Choroid plexus epithelial cell (primary cell): Measurements from ENCODE around the gene NCBP2.
"Not testable (repeated sequence)": the region's sequence is repeated elsewhere in the genome, so short reads cannot be mapped to it uniquely, and the experiment has no call there.

Source experiments
- DNase-seq: peaks from one replicate; pipeline ENCODE4 v3.0.0-alpha.2; 2010; ENCODE audit warnings: low read depth
- H3K4me3 ChIP-seq: 2 replicates; pipeline ENCODE4 v1.5.1; 2011; ENCODE audit warnings: low read depth, mild to moderate bottlenecking, control low read depth, low read length, moderate library complexity
- TF ChIP-seq, protein P1 (sequence below): conservative IDR thresholded peaks from 2 replicates; pipeline ENCODE4 v1.5.1; 2011; ENCODE audit warnings: low read depth, mild to moderate bottlenecking, control low read depth, inconsistent platforms, low read length, moderate library complexity

NCBP2 gene

DNA sequence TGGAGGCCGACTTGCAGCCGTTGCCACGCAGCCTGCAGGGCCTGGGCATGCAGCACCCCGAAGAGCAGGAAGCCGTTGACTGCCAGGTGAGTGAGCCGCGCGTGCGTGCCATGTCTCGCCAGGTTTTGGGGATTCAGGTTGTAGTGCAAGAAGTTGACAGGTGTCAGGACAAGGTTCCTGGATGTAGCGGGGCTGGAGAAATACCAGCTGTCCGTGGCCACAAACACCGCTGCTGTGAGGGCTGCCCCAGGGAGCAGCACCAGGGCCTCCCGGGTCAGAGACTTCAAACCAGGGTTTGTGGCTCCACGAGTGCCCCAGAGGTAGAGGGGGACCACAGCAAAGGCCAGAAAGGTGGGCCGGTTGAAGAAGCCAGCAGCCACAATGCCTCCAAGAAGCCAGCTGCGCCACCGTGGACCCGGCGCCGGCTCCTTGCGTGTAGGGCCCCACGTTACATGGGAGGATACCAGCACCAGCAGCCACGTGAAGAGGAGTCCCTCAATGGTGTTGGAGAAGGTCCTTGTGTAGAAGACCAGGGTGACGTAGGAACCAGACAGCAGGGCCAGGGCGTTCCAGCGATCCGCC lies 5.6 kb upstream of the NCBP2 start:
- DNase-seq: no peak
- TF ChIP-seq, protein P1, sequence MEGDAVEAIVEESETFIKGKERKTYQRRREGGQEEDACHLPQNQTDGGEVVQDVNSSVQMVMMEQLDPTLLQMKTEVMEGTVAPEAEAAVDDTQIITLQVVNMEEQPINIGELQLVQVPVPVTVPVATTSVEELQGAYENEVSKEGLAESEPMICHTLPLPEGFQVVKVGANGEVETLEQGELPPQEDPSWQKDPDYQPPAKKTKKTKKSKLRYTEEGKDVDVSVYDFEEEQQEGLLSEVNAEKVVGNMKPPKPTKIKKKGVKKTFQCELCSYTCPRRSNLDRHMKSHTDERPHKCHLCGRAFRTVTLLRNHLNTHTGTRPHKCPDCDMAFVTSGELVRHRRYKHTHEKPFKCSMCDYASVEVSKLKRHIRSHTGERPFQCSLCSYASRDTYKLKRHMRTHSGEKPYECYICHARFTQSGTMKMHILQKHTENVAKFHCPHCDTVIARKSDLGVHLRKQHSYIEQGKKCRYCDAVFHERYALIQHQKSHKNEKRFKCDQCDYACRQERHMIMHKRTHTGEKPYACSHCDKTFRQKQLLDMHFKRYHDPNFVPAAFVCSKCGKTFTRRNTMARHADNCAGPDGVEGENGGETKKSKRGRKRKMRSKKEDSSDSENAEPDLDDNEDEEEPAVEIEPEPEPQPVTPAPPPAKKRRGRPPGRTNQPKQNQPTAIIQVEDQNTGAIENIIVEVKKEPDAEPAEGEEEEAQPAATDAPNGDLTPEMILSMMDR: no peak
- no peak overlapping the region for H3K4me3 ChIP-seq

- TF ChIP-seq, protein P1: peak; percentile 27
- no peak overlapping the region for H3K4me3 ChIP-seq
- DNase-seq: no peak
Observed at GRCh38 chr3:196947136-196947859, 5.0 kb upstream of the NCBP2 start.

DNA sequence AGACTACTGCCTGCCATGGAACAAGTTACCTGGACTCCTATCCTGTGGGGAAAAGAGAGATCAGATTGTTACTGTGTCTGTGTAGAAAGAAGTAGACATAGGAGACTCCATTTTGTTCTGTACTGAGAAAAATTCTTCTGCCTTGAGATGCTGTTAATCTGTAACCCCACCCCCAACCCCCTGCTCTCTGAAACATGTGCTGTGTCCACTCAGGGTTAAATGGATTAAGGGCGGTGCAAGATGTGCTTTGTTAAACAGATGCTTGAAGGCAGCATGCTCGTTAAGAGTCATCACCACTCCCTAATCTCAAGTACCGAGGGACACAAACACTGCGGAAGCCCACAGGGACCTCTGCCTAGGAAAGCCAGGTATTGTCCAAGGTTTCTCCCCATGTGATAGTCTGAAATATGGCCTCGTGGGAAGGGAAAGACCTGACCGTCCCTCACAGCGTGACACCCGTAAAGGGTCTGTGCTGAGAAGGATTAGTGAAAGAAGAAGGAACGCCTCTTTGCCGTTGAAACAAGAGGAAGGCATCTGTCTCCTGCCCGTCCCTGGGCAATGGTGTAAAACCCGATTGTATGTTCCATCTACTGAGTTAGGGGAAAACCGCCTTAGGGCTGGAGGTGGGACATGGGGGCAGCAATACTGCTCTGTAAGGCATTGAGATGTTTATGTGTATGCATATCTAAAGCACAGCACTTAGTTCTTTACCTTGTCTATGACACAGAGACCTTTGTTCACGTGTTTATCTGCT lies 1.9 kb upstream of the NCBP2 start:
- H3K4me3 ChIP-seq, DNase-seq: not testable (repeated sequence)

- peak overlapping the region; percentile 98 for H3K4me3 ChIP-seq
- no peak for DNase-seq
- TF ChIP-seq, protein P1: no peak
Observed at GRCh38 chr3:196942915-196943277, 568 bp upstream of the NCBP2 start.

DNA sequence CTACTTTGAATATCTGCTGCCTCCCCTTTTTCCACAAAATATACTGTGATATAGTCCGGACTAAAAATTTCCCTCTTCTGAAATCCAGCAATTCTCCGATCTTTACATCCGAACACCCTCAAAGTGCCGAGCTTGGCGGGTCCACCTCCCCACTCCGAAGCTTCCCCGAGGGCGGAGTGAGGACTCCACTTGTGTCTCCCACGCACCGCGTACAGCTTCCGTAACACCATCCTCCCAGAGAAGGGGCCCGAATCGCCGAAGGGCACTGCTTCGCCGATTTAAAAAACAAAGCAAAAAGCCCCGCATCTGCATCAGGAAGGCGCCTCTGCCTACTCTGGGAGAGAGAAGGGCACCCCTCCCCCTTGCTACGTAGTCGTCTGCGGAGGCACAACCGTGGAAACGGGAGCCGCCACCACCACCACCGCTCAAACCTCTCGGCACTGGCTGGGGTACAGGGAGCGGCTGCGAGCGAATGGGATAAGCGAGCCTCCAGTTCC lies 551 bp downstream of the NCBP2 start:
- TF ChIP-seq, protein P1: no peak
- H3K4me3 ChIP-seq: peak overlapping the region; percentile 98
- DNase-seq: peak; percentile 51

- no peak for DNase-seq
- no peak overlapping the region for H3K4me3 ChIP-seq
- TF ChIP-seq, protein P1: no peak
Observed at GRCh38 chr3:196938576-196938975, 3.8 kb downstream of the NCBP2 start.

GRCh38 chr3:196938124-196938523 lies 4.2 kb downstream of the NCBP2 start:
- TF ChIP-seq, protein P1: no peak
- no peak for DNase-seq
- H3K4me3 ChIP-seq: no peak overlapping the region
